Stimulated activated effector memory CD8-positive, alpha-beta T cell treated with anti-CD3 and anti-CD28 coated beads, Interleukin-12 subunit alpha, Interleukin-12 subunit beta, amount 100 ng/mL, for 72 hours (primary cell): ENCODE measurements around the gene KCNIP4.

Source experiments
- ATAC-seq: fragments of 150-1000 bp; cut with Tn5 transposase; 2 replicates; pipeline ENCODE4 v1.10.0; 2021
- DNase-seq, 2 donors: peaks; one replicate each; pipeline ENCODE4 v3.0.0; 2021 to 2022; ENCODE audit warnings: low spot score in 2 of 2
- H3K27ac Mint-ChIP-seq: one replicate; pipeline ENCODE4 v1.8.0; 2022; ENCODE audit warnings: mild to moderate bottlenecking, mixed read lengths
- H3K36me3 Mint-ChIP-seq: one replicate; pipeline ENCODE4 v1.8.0; 2022; ENCODE audit warnings: mild to moderate bottlenecking, mixed read lengths
- H3K4me1 Mint-ChIP-seq: one replicate; pipeline ENCODE4 v1.8.0; 2022; ENCODE audit warnings: mixed read lengths
- H3K4me3 Mint-ChIP-seq: one replicate; pipeline ENCODE4 v1.8.0; 2022; ENCODE audit warnings: mild to moderate bottlenecking, mixed read lengths
- H3K9me3 Mint-ChIP-seq: one replicate; pipeline ENCODE4 v1.8.0; 2022; ENCODE audit warnings: mixed read lengths

Gene KCNIP4

GRCh38 chr4:21041708-21042107 lies 906.9 kb downstream of the KCNIP4 start:
- Mint-ChIP-seq H3K27ac (no peak overlapping the region), H3K9me3 (no peaks in the 10 kb centered on the region), H3K36me3 (no peaks in the 10 kb centered on the region), H3K4me1 (no peaks in the 10 kb centered on the region), H3K4me3 (no peak overlapping the region)
- DNase-seq = no peak
- no peak for ATAC-seq

- H3K4me3 Mint-ChIP-seq = no peak overlapping the region
- DNase-seq (no peak), ATAC-seq (no peak)
- H3K27ac Mint-ChIP-seq = no peak overlapping the region
- H3K4me1 Mint-ChIP-seq = no peaks in the 10 kb centered on the region
- H3K9me3 Mint-ChIP-seq = peaks cover 3% of the 10 kb centered on the region
- H3K36me3 Mint-ChIP-seq = no peaks in the 10 kb centered on the region
These were observed 913.8 kb downstream of the KCNIP4 start for GRCh38 chr4:21034728-21035127.

- no peak overlapping the region for H3K4me3 Mint-ChIP-seq
- DNase-seq (no peak), ATAC-seq (no peak)
- H3K27ac Mint-ChIP-seq = no peak overlapping the region
- H3K4me1 Mint-ChIP-seq = no peaks in the 10 kb centered on the region
- H3K36me3 Mint-ChIP-seq = no peaks in the 10 kb centered on the region
- peaks cover 3% of the 10 kb centered on the region for H3K9me3 Mint-ChIP-seq
These were observed 916.4 kb downstream of the KCNIP4 start for GRCh38 chr4:21032089-21032645.

- H3K27ac Mint-ChIP-seq = no peak overlapping the region
- ATAC-seq (no peak), DNase-seq (no peak)
- peaks cover 8% of the 10 kb centered on the region for H3K9me3 Mint-ChIP-seq
- H3K4me3 Mint-ChIP-seq = no peak overlapping the region
- no peaks in the 10 kb centered on the region for H3K36me3 Mint-ChIP-seq
- no peaks in the 10 kb centered on the region for H3K4me1 Mint-ChIP-seq
These were observed 929.8 kb downstream of the KCNIP4 start for GRCh38 chr4:21018817-21019216.

- Mint-ChIP-seq H3K4me1 (no peaks in the 10 kb centered on the region), H3K27ac (no peak overlapping the region), H3K9me3 (peaks cover 8% of the 10 kb centered on the region), H3K36me3 (no peaks in the 10 kb centered on the region), H3K4me3 (no peak overlapping the region)
- DNase-seq = no peak
- no peak for ATAC-seq
These were observed 935.1 kb downstream of the KCNIP4 start for GRCh38 chr4:21013501-21013900.

GRCh38 chr4:21012851-21013331 lies 935.7 kb downstream of the KCNIP4 start:
- Mint-ChIP-seq H3K36me3 (no peaks in the 10 kb centered on the region), H3K4me3 (no peak overlapping the region), H3K9me3 (peaks cover 5% of the 10 kb centered on the region), H3K4me1 (no peaks in the 10 kb centered on the region), H3K27ac (no peak overlapping the region)
- ATAC-seq (no peak), DNase-seq (no peak)

- ATAC-seq (no peak), DNase-seq (no peak)
- H3K9me3 Mint-ChIP-seq = peaks cover 3% of the 10 kb centered on the region
- H3K27ac Mint-ChIP-seq = no peak overlapping the region
- no peaks in the 10 kb centered on the region for H3K4me1 Mint-ChIP-seq
- H3K4me3 Mint-ChIP-seq = no peak overlapping the region
- H3K36me3 Mint-ChIP-seq = no peaks in the 10 kb centered on the region
These were observed 937.5 kb downstream of the KCNIP4 start for GRCh38 chr4:21011106-21011505.

GRCh38 chr4:21009956-21010355 lies 938.6 kb downstream of the KCNIP4 start:
- H3K36me3 Mint-ChIP-seq = no peaks in the 10 kb centered on the region
- no peak overlapping the region for H3K27ac Mint-ChIP-seq
- H3K4me1 Mint-ChIP-seq = no peaks in the 10 kb centered on the region

GRCh38 chr4:21005647-21006046 lies 942.9 kb downstream of the KCNIP4 start:
- H3K4me3 Mint-ChIP-seq = no peak overlapping the region
- no peak for DNase-seq
- peaks cover 5% of the 10 kb centered on the region for H3K9me3 Mint-ChIP-seq
- peaks cover 11% of the 10 kb centered on the region for H3K4me1 Mint-ChIP-seq
- H3K27ac Mint-ChIP-seq = no peak overlapping the region
- no peaks in the 10 kb centered on the region for H3K36me3 Mint-ChIP-seq
- ATAC-seq = no peak

More at GRCh38 chr4:21009956-21010355, 938.6 kb downstream of the KCNIP4 start:
- Mint-ChIP-seq H3K9me3 (peaks cover 3% of the 10 kb centered on the region), H3K4me3 (no peak overlapping the region)
- ATAC-seq (no peak), DNase-seq (no peak)

- DNase-seq (no peak), ATAC-seq (no peak)
- Mint-ChIP-seq H3K9me3 (peaks cover 7% of the 10 kb centered on the region), H3K4me1 (peaks cover 11% of the 10 kb centered on the region), H3K36me3 (no peaks in the 10 kb centered on the region), H3K27ac (no peak overlapping the region), H3K4me3 (no peak overlapping the region)
These were observed 945.6 kb downstream of the KCNIP4 start for GRCh38 chr4:21002976-21003375.

- Mint-ChIP-seq H3K9me3 (peaks cover 7% of the 10 kb centered on the region), H3K4me1 (peaks cover 11% of the 10 kb centered on the region), H3K27ac (no peak overlapping the region), H3K4me3 (no peak overlapping the region), H3K36me3 (no peaks in the 10 kb centered on the region)
- no peak for DNase-seq
- ATAC-seq = no peak
These were observed 946.3 kb downstream of the KCNIP4 start for GRCh38 chr4:21002286-21002685.

- no peaks in the 10 kb centered on the region for H3K36me3 Mint-ChIP-seq
These were observed 947.1 kb downstream of the KCNIP4 start for GRCh38 chr4:21001490-21001889.

GRCh38 chr4:20997886-20998285 lies 950.7 kb downstream of the KCNIP4 start:
- peaks cover 6% of the 10 kb centered on the region for H3K4me1 Mint-ChIP-seq
- H3K36me3 Mint-ChIP-seq = no peaks in the 10 kb centered on the region
- H3K4me3 Mint-ChIP-seq = no peak overlapping the region
- H3K27ac Mint-ChIP-seq = no peak overlapping the region
- ATAC-seq (no peak), DNase-seq (no peak)
- H3K9me3 Mint-ChIP-seq = peaks cover 2% of the 10 kb centered on the region

More at GRCh38 chr4:21001490-21001889, 947.1 kb downstream of the KCNIP4 start:
- DNase-seq = no peak
- H3K27ac Mint-ChIP-seq = peak overlapping the region; percentile 30
- no peak for ATAC-seq
- H3K4me3 Mint-ChIP-seq = no peak overlapping the region
- peaks cover 11% of the 10 kb centered on the region for H3K4me1 Mint-ChIP-seq
- peaks cover 7% of the 10 kb centered on the region for H3K9me3 Mint-ChIP-seq

- Mint-ChIP-seq H3K36me3 (no peaks in the 10 kb centered on the region), H3K4me1 (no peaks in the 10 kb centered on the region), H3K9me3 (peaks cover 11% of the 10 kb centered on the region), H3K4me3 (no peak overlapping the region), H3K27ac (no peak overlapping the region)
- ATAC-seq = no peak
- no peak for DNase-seq
These were observed 953.0 kb downstream of the KCNIP4 start for GRCh38 chr4:20995610-20996009.

- peaks cover 11% of the 10 kb centered on the region for H3K9me3 Mint-ChIP-seq
- no peak for DNase-seq
- H3K36me3 Mint-ChIP-seq = no peaks in the 10 kb centered on the region
- H3K4me1 Mint-ChIP-seq = no peaks in the 10 kb centered on the region
- no peak overlapping the region for H3K27ac Mint-ChIP-seq
- no peak overlapping the region for H3K4me3 Mint-ChIP-seq
- no peak for ATAC-seq
These were observed 953.6 kb downstream of the KCNIP4 start for GRCh38 chr4:20995015-20995414.

- peaks cover 9% of the 10 kb centered on the region for H3K9me3 Mint-ChIP-seq
- no peak for ATAC-seq
- DNase-seq = no peak
- H3K4me1 Mint-ChIP-seq = no peaks in the 10 kb centered on the region
- no peak overlapping the region for H3K4me3 Mint-ChIP-seq
- no peak overlapping the region for H3K27ac Mint-ChIP-seq
- no peaks in the 10 kb centered on the region for H3K36me3 Mint-ChIP-seq
These were observed 956.6 kb downstream of the KCNIP4 start for GRCh38 chr4:20992002-20992401.

- no peak overlapping the region for H3K27ac Mint-ChIP-seq
- no peaks in the 10 kb centered on the region for H3K4me1 Mint-ChIP-seq
- H3K36me3 Mint-ChIP-seq = no peaks in the 10 kb centered on the region
- ATAC-seq (no peak), DNase-seq (no peak)
- no peak overlapping the region for H3K4me3 Mint-ChIP-seq
- peaks cover 9% of the 10 kb centered on the region for H3K9me3 Mint-ChIP-seq
These were observed 961.4 kb downstream of the KCNIP4 start for GRCh38 chr4:20987191-20987590.
